Right renal pelvis (tissue), 4 donors: Measurements from ENCODE around the gene KCNAB2. TPM values are rescaled to one million over a fixed set of nuclear protein-coding genes. Genes with fewer than 3 reads are reported as not detected.

Experiments used
- DNase-seq, 4 donors: peaks; one replicate each; pipeline ENCODE4 v3.0.0-alpha.2; 2013; ENCODE audit warnings: low read depth in 4 of 4, low spot score in 3 of 4, missing footprints in 1 of 4
- polyA plus RNA-seq, 4 donors: library from polyadenylated mRNA; unstranded; fragments of 120-200 nt; gene quantifications; one replicate each; pipeline ENCODE4 v1.2.1, GENCODE V29; 2013; ENCODE audit not compliant: insufficient read length in 4 of 4

The KCNAB2 gene
- polyA plus RNA-seq, 4 donors: 3.6 to 5.6 (median 4.8) TPM

GRCh38 chr1:6106321-6106731 is 60.6 kb downstream of the KCNAB2 start:
- DNase-seq: no peak

GRCh38 chr1:6106977-6107376 is 61.3 kb downstream of the KCNAB2 start:
- DNase-seq: no peak

- DNase-seq: no peak
Observed at GRCh38 chr1:6107409-6108356, 62.0 kb downstream of the KCNAB2 start.

- DNase-seq: no peak
Observed at GRCh38 chr1:6108476-6108875, 62.8 kb downstream of the KCNAB2 start.

- DNase-seq: no peak
Observed at GRCh38 chr1:6108937-6109614, 63.4 kb downstream of the KCNAB2 start.

- DNase-seq: no peak
Observed at GRCh38 chr1:6109688-6110087, 64.0 kb downstream of the KCNAB2 start.

GRCh38 chr1:6110326-6110725 is 64.6 kb downstream of the KCNAB2 start:
- DNase-seq: no peak

- no peak for DNase-seq
Observed at GRCh38 chr1:6111571-6111970, 65.9 kb downstream of the KCNAB2 start.

- no peak for DNase-seq
Observed at GRCh38 chr1:6111991-6112689, 66.5 kb downstream of the KCNAB2 start.

- no peak for DNase-seq
Observed at GRCh38 chr1:6112690-6113005, 67.0 kb downstream of the KCNAB2 start.

- no peak for DNase-seq
Observed at GRCh38 chr1:6113116-6113515, 67.4 kb downstream of the KCNAB2 start.

GRCh38 chr1:6113745-6114144 is 68.1 kb downstream of the KCNAB2 start:
- DNase-seq: no peak

- DNase-seq: no peak
Observed at GRCh38 chr1:6116137-6116536, 70.4 kb downstream of the KCNAB2 start.

GRCh38 chr1:6117064-6117463 is 71.4 kb downstream of the KCNAB2 start:
- DNase-seq: no peak

- no peak for DNase-seq
Observed at GRCh38 chr1:6117624-6118023, 71.9 kb downstream of the KCNAB2 start.

- no peak for DNase-seq
Observed at GRCh38 chr1:6118415-6118814, 72.7 kb downstream of the KCNAB2 start.

GRCh38 chr1:6121021-6121421 is 75.3 kb downstream of the KCNAB2 start:
- DNase-seq: no peak

- no peak for DNase-seq
Observed at GRCh38 chr1:6121651-6122370, 76.1 kb downstream of the KCNAB2 start.

GRCh38 chr1:6123083-6123482 is 77.4 kb downstream of the KCNAB2 start:
- no peak for DNase-seq

- no peak for DNase-seq
Observed at GRCh38 chr1:6123816-6124215, 78.1 kb downstream of the KCNAB2 start.

GRCh38 chr1:6124341-6124740 is 78.7 kb downstream of the KCNAB2 start:
- no peak for DNase-seq
